Fibroblast of pulmonary artery (primary cell): Measurements from ENCODE around the gene NKAP.
A peak's percentile ranks its signal among the peaks of the same experiment; 100 is the strongest.
"Not testable (repeated sequence)": the region's sequence is repeated elsewhere in the genome, so short reads cannot be mapped to it uniquely, and the experiment has no call there.

ENCODE experiments used
- DNase-seq: peaks from one replicate; pipeline ENCODE4 v3.0.0-alpha.2; 2010; ENCODE audit warnings: low read depth
- H3K4me3 ChIP-seq: replicated peaks from 2 replicates; pipeline ENCODE4 v1.5.1; 2011; ENCODE audit warnings: low read depth, mild to moderate bottlenecking, control low read depth, low read length, moderate library complexity
- TF ChIP-seq, protein P1 (sequence below): IDR thresholded peaks from 2 replicates; pipeline ENCODE4 v1.5.1; 2011; ENCODE audit warnings: mild to moderate bottlenecking, control low read depth, low read length, inconsistent platforms; ENCODE audit errors: missing control alignments

NKAP gene

DNA sequence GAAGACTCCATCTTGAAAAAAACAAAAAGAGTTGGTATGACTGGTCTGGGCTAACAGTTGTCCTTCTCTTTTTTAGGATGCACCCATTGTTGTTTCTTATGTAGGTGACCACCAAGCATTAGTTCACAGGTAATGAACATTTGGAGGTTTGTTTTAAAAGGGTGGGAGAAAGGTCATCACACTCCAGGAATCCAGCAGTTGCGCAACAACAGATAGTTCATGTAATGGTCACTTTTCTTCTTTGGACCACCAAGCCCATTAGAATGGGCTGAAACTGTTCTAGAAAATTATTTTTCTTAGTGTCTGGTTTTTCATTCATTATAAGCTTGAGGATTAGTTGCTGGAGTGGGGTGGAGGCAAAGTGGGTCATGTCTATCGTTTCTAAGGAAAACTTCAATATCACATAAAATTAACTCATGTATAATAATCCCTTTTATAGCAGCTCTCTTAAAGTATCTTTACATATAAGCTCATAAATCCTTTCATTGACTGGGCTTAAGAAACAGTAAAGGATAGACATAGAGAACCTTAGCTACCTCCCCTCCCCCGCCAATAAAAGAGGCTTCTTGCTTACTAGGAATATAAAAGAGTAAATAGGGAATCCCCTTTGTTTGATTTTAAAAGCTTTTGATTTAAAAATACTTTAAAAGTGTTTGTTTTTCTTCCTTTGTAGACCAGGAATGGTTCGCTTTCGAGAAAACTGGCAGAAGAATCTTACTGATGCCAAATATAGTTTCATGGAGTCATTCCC, 23.5 kb downstream of the NKAP start:
- DNase-seq = no peak
- TF ChIP-seq, protein P1, sequence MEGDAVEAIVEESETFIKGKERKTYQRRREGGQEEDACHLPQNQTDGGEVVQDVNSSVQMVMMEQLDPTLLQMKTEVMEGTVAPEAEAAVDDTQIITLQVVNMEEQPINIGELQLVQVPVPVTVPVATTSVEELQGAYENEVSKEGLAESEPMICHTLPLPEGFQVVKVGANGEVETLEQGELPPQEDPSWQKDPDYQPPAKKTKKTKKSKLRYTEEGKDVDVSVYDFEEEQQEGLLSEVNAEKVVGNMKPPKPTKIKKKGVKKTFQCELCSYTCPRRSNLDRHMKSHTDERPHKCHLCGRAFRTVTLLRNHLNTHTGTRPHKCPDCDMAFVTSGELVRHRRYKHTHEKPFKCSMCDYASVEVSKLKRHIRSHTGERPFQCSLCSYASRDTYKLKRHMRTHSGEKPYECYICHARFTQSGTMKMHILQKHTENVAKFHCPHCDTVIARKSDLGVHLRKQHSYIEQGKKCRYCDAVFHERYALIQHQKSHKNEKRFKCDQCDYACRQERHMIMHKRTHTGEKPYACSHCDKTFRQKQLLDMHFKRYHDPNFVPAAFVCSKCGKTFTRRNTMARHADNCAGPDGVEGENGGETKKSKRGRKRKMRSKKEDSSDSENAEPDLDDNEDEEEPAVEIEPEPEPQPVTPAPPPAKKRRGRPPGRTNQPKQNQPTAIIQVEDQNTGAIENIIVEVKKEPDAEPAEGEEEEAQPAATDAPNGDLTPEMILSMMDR = no peak
- H3K4me3 ChIP-seq = no peak overlapping the region

DNA sequence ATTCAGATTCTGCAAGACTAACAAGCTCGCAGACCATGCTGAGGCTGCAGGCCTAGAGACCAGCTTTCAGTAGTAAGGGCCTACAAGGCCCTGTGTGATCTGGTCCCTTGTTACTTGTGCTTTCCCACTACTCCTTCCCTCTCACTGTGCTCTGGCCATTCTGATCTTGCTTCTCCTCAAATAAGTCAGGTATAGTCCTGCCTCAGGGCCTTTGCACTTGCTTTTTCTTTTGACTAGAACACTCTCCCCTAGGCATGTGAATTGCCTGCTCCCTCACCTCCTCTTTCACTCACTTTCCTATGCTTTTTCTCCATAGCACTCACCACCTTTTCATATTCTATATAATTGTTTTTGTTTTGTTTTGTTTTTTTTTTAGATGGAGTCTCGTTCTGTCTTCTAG, 25.7 kb downstream of the NKAP start:
- DNase-seq = no peak
- no peak overlapping the region for H3K4me3 ChIP-seq
- TF ChIP-seq, protein P1 = no peak

DNA sequence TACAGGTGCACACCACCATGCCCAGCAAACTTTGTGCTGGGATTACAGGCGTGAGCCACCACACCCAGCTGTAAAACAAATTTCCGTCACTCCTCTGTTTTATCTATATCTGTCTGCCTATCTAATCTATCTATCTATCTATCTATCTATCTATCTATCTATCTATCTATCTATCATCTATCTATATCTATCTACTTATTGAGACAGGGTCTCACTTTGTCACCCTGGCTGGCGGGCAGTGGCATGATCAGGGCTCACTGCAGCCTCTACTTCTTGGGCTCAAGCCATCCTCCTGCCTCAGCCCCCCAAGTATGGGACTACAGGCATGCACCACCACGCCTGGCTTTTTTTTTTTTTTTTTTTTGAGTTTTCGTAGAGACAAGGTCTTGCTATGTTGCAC, 27.2 kb downstream of the NKAP start:
- H3K4me3 ChIP-seq = no peak overlapping the region
- DNase-seq = no peak
- TF ChIP-seq, protein P1 = no peak

DNA sequence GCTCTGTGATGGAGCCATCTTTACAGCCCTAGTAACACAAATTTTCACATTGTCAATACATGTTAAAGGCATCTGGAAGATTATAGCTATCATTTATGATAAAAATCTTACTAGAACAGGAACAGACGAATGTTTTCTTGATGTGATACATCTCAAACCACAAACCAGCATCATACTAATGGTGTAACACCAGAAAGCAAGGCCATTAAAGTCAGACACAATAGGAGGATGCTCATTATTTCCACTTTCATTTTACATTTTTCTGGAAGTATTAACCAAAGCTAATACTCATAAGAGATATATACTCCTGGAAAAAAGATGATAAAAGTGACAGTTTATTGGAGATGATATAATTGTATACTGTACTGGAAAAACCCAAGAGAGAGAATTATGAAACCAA, 42.6 kb downstream of the NKAP start:
- no peak for DNase-seq
- H3K4me3 ChIP-seq = no peak overlapping the region
- TF ChIP-seq, protein P1 = no peak

DNA sequence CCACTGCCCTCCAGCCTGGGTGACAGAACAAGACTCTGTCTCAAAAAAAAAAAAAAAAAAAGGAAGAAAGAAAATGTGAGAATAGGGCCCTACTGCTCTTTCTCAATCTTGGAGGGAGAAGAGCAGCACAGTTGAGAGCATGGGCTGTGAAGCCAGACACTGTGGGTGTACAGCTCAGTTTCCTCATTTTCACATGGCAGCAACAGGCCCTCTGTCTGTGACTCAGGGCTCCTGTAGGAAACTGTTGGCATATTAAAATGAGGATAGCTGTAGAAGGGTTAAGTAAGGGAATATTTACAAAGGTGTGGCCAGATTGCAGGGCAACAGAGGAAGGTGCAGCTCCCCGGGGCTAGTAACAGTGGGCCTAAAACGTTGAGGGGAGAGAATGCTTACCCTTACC, 44.4 kb downstream of the NKAP start:
- TF ChIP-seq, protein P1 = no peak
- H3K4me3 ChIP-seq = no peak overlapping the region
- DNase-seq = no peak

DNA sequence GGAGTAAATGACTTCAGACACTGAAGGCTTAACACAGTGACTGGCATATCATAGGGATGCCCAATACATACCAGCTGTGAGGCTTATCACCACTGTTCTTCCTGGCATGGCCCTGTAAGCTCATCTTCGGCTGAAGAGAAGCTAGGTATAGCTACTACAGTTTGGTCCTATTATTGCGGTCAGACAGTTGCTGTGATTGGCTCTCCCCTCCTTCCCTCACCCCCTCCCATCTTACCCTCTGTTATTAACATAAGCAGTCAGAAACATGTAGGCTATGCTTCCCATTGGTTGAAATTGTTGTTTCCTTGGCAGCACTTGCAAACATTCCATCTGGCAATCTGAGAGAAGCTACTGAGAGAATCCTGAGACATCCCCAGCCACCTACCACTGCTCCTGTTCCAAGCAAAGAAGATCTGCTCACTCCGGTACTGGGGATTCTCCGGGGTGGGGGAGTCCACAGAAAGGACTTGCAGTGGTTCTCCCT, 47.7 kb downstream of the NKAP start, which contains the start of gene AKAP14:
Gene AKAP14, plus strand, starts transcription at position 51 of the 484 bp plus-strand sequence. CDS start 7,331 bp downstream, outside the sequence.
- H3K4me3 ChIP-seq = no peak within 1 kb of the TSS
- peak; percentile 13 for DNase-seq
- TF ChIP-seq, protein P1 = no peak

DNA sequence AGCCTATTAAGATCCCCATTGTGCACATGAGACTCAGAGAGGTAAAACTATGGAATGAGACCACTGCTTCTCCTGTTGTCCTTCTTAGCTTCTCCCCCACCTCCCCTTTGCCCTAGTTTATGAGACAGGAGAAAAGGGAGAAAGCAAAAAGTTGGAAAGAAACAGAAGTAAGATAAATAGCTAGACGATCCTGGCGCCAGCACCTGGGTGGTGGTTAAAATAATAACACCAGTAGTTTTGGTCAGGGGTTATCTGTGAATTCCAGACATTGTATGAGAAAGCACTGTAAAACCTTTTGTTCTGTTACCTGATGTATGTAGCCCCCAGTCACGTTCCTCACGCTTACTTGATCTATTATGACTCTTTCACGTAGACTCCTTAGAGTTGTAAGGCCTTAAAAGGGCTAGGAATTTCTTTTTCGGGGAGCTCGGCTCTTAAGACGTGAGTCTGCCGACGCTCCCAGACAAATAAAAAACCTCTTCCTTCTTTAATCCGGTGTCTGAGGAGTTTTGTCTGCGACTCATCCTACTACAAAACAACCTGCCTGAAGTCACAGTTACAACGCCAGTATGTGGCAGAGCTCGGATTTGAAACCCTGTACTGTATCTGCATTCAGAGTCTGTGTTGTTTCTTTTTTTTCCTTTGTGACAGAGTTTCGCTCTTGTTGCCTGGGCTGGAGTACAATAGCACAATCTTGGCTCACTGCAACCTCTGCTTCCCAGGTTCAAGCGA, 51.4 kb downstream of the NKAP start:
- not testable (repeated sequence) for DNase-seq, H3K4me3 ChIP-seq

DNA sequence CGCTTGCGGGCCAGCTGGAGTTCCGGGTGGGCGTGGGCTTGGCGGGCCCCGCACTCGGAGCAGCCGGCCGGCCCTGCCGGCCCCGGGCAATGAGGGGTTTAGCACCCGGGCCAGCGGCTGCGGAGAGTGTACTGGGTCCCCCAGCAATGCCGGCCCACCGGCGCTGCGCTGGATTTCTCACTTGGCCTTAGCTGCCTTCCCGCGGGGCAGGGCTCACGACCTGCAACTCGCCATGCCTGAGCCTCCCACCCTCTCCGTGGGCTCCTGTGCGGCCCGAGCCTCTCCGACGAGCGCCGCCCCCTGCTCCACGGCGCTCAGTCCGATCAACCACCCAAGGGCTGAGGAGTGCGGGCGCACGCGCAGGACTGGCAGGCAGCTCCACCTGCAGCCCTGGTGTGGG, 52.9 kb downstream of the NKAP start:
- not testable (repeated sequence) for DNase-seq, H3K4me3 ChIP-seq
